Measurements from ENCODE around the gene TSPO2. TPM values are rescaled to one million over a fixed set of nuclear protein-coding genes. Genes with fewer than 3 reads are reported as not detected.

TSPO2 gene
- total and polyA plus RNA-seq, 2 of the 13 experiments (the other 11 are each of a cell fraction or from before 2014, with no cell fraction given), result 0.55 TPM; not detected in 1

DNA sequence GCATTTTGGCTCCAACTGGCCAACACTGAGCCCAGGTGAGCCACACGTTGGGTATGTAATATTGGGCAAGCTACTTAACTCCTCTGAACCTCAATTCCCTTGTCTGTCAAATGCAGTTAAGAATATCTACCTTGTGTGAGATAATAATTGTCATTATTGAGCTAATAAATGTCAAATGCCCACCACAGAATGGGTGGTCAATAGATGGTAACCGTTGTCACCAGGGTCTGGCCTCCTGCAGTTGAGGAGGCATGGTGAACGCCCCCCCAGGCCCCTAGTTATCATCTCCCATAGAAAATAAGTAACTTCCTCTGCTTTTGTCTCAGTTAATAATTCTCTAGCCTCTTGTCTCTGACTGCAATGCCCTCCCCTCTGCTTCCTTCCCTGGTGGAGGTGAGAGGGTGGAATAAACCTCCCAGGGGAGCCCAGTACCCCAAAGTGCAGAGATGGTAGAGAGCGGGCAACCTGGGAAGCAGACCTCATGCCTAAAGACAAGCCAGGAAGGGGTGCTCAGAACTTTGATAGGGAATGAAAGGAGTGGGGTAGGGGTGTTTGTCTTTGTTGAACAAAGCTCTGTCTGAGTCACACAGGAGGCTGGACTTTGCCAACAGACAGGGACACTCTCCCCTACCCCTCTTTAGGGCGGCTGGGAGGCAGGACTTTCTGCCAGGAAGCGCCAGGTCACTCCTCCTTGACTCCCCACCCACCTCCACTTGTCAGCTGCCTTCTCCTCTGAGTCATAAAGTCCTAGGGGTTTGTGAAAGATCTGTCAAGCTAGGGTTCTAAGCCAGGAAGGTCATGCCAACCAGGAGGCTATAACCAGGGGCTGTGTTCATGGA is 1.9 kb upstream of the TSPO2 start:
- Histone ChIP-seq H3K4me2 (ENCODE audit: low read depth, low read length) (peak overlapping the region; percentile 79), H3K9me3 (ENCODE audit: low read length) (no peaks in the 10 kb centered on the region), H3K4me1 (ENCODE audit: insufficient read depth, low read length) (peaks cover 79% of the 10 kb centered on the region), H3K36me3 (replicated peaks in 1 of 2; ENCODE audit: control insufficient read depth in 1 of 2, insufficient read depth in 2 of 2, low read length in 2 of 2) (no peaks in the 10 kb centered on the region), H3K79me2 (ENCODE audit: insufficient read depth, low read length) (no peaks in the 10 kb centered on the region), H2AFZ (ENCODE audit: low read length) (no peak overlapping the region), H4K20me1 (ENCODE audit: insufficient read depth, low read length) (no peaks in the 10 kb centered on the region), H3K9ac (ENCODE audit: insufficient read depth, low read depth, low read length) (peak overlapping the region; percentile 73), H3K27ac (ENCODE audit: extremely low read length, insufficient read depth, low read length) (peak overlapping the region; percentile 94), H3K27me3 (ENCODE audit: control insufficient read depth in 1 of 2, insufficient read depth in 2 of 2, low read length in 2 of 2) (no peaks in the 10 kb centered on the region), H3K4me3 (replicated peaks in 1 of 3; ENCODE audit: insufficient read depth in 1 of 3, low read depth in 2 of 3, low read length in 3 of 3) (peak overlapping the region; percentile 23 to 64 (median 33); a peak in 4 of 6 replicates)
- DNase-seq (ENCODE audit: low spot score) (peak; percentile 98), ATAC-seq (peak; percentile 95), FAIRE-seq (peak; percentile 96)
- ChIA-PET CTCF (ENCODE audit: low intra/inter-chr PET ratio, low total read pairs) (interaction anchor here (1.3 to 3.3 kb wide), 3 partner anchors 25 to 145 kb away, joined by 4 to 25 read pairs (median 4); no protein-coding TSS in a partner anchor), POLR2A (interaction anchor here (0.8 to 4.2 kb wide), 17 partner anchors 10 to 479 kb away, joined by 3 to 59 read pairs (median 10); partner anchors contain the start of genes APOBEC2, NFYA and OARD1)
- intact Hi-C loops (cut with micrococcal nuclease; ENCODE audit: unreplicated experiment) (loop anchor here (1.0 to 5.0 kb wide), 2 partner anchors 25 to 43 kb away; no protein-coding TSS in a partner anchor), in situ Hi-C loops (cut with HindIII; ENCODE audit: extremely low pct_ligation_motif_present, low pct_unique_long_range_greater_than_20kb) (loop anchor here (25.0 kb wide), 1 partner anchor 703 kb away; no protein-coding TSS in a partner anchor)
- 4% methylated on average over 6 of the region's 6 CpGs for WGBS (ENCODE audit: low lambda C conversion rate)
- BruUV-seq (replicated peaks), result TSS peak; percentile 72
- TF ChIP-seq ZBTB25 (CRISPR knock-in tag; IDR thresholded peaks at IDR 0.05) (0 out of 2 replicates have a peak, but pooled peaks have one; percentile 15), ZNF496 (CRISPR knock-in tag; IDR thresholded peaks at IDR 0.05; ENCODE audit: insufficient replicate concordance) (no peak), ATF3 (CRISPR knock-in tag; IDR thresholded peaks at IDR 0.05) (peak; percentile 70), ZNF329 (CRISPR knock-in tag; IDR thresholded peaks at IDR 0.05; ENCODE audit: low read depth) (no peak), SOX13 (IDR thresholded peaks at IDR 0.05) (peak; percentile 34; the same call in 1 of the 2 replicates), SOX13 (CRISPR knock-in tag; conservative IDR thresholded peaks at IDR 0.05 in 1 of 2, IDR thresholded peaks at IDR 0.05 in 1 of 2) (peak in 1 of 2 experiments; percentile 82; a peak in 2 of 4 replicates), TSC22D2 (CRISPR knock-in tag; IDR thresholded peaks at IDR 0.05; ENCODE audit: borderline replicate concordance) (no peak), BHLHE40 (IDR thresholded peaks at IDR 0.05; ENCODE audit: low read length) (no peak), ZNF382 (CRISPR knock-in tag; IDR thresholded peaks at IDR 0.05; ENCODE audit: borderline replicate concordance) (no peak), IRF9 (CRISPR knock-in tag; IDR thresholded peaks at IDR 0.05; ENCODE audit: borderline replicate concordance) (no peak), ZNF225 (CRISPR knock-in tag; IDR thresholded peaks at IDR 0.05) (no peak), PITX1 (CRISPR knock-in tag; IDR thresholded peaks at IDR 0.05) (peak; percentile 50), ZNF557 (CRISPR knock-in tag; IDR thresholded peaks at IDR 0.05) (peak; percentile 65; the same call in 1 of the 2 replicates), ZMYM4 (CRISPR knock-in tag; IDR thresholded peaks at IDR 0.05) (peak; percentile 77), BCL6 (CRISPR knock-in tag; IDR thresholded peaks at IDR 0.05) (peak; percentile 27; the same call in 1 of the 2 replicates), HNRNPK (IDR thresholded peaks at IDR 0.05; ENCODE audit: low read depth, low read length, poor library complexity, severe bottlenecking) (no peak)
- TF ChIP-seq, protein P1, sequence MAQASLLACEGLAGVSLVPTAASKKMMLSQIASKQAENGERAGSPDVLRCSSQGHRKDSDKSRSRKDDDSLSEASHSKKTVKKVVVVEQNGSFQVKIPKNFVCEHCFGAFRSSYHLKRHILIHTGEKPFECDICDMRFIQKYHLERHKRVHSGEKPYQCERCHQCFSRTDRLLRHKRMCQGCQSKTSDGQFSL (CRISPR knock-in tag; IDR thresholded peaks at IDR 0.05), result peak; percentile 82; the same call in 1 of the 2 replicates
- TF ChIP-seq, protein P2, sequence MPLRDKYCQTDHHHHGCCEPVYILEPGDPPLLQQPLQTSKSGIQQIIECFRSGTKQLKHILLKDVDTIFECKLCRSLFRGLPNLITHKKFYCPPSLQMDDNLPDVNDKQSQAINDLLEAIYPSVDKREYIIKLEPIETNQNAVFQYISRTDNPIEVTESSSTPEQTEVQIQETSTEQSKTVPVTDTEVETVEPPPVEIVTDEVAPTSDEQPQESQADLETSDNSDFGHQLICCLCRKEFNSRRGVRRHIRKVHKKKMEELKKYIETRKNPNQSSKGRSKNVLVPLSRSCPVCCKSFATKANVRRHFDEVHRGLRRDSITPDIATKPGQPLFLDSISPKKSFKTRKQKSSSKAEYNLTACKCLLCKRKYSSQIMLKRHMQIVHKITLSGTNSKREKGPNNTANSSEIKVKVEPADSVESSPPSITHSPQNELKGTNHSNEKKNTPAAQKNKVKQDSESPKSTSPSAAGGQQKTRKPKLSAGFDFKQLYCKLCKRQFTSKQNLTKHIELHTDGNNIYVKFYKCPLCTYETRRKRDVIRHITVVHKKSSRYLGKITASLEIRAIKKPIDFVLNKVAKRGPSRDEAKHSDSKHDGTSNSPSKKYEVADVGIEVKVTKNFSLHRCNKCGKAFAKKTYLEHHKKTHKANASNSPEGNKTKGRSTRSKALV (CRISPR knock-in tag; IDR thresholded peaks at IDR 0.05), result peak; percentile 53; the same call in 1 of the 2 replicates

Data from HepG2 (cell line).